Osteoblast (primary cell): ENCODE data around the gene BPTF. TPM values are rescaled to one million over a fixed set of nuclear protein-coding genes. Genes with fewer than 3 reads are reported as not detected.

Source experiments
- DNase-seq: peaks from one replicate; pipeline ENCODE4 v3.0.0; 2011; ENCODE audit warnings: low spot score, mixed read lengths; ENCODE audit not compliant: insufficient read length; ENCODE audit errors: missing footprints
- H2AFZ ChIP-seq: 2 replicates; pipeline ENCODE4 v1.6.0; 2011; ENCODE audit warnings: mild to moderate bottlenecking, low read length
- H3K27ac ChIP-seq: 2 replicates; pipeline ENCODE4 v1.5.1; 2011; ENCODE audit warnings: mild to moderate bottlenecking, low read depth, low read length, moderate library complexity
- H3K27me3 ChIP-seq: 2 replicates; pipeline ENCODE4 v1.6.0; 2012; ENCODE audit warnings: mild to moderate bottlenecking, control low read depth, inconsistent platforms, low read length, moderate library complexity; ENCODE audit not compliant: insufficient read depth
- H3K36me3 ChIP-seq: 2 replicates; pipeline ENCODE4 v1.5.1; 2011; ENCODE audit warnings: mild to moderate bottlenecking, low read length, control low read depth, moderate library complexity; ENCODE audit not compliant: insufficient read depth
- H3K4me1 ChIP-seq: 2 replicates; pipeline ENCODE4 v1.5.1; 2011; ENCODE audit warnings: mild to moderate bottlenecking, low read length, control low read depth, moderate library complexity; ENCODE audit not compliant: insufficient read depth
- H3K4me2 ChIP-seq: 2 replicates; pipeline ENCODE4 v1.6.0; 2011; ENCODE audit warnings: mild to moderate bottlenecking, low read length; ENCODE audit not compliant: insufficient read depth
- H3K4me3 ChIP-seq: fragments of 200-600 bp; sonication (generic); 3 replicates; pipeline ENCODE4 v1.5.1; 2012; ENCODE audit warnings: mild to moderate bottlenecking, low read length, inconsistent platforms; ENCODE audit not compliant: insufficient read depth
- H3K79me2 ChIP-seq: 2 replicates; pipeline ENCODE4 v1.6.0; 2012; ENCODE audit warnings: mild to moderate bottlenecking, low read length, control low read depth, inconsistent platforms; ENCODE audit not compliant: insufficient read depth
- H3K9me3 ChIP-seq: 2 replicates; pipeline ENCODE4 v1.5.1; 2011; ENCODE audit warnings: low read depth, low read length, control low read depth
- H4K20me1 ChIP-seq: 2 replicates; pipeline ENCODE4 v1.6.0; 2012; ENCODE audit warnings: mild to moderate bottlenecking, low read length, control low read depth; ENCODE audit not compliant: insufficient read depth
- total RNA-seq: library from RNA; depleted of rRNA; stranded (reverse); fragments of >200 nt; gene quantifications from 2 replicates; pipeline ENCODE4 v1.2.3, GENCODE V29; 2012
- TF ChIP-seq, protein P1 (sequence below): IDR thresholded peaks from 2 replicates; pipeline ENCODE4 v1.5.1; 2011; ENCODE audit warnings: mild to moderate bottlenecking, low read depth, low read length, moderate library complexity; ENCODE audit errors: extremely low read depth

BPTF gene
- total RNA-seq, 1 donor, result 59.7 TPM

DNA sequence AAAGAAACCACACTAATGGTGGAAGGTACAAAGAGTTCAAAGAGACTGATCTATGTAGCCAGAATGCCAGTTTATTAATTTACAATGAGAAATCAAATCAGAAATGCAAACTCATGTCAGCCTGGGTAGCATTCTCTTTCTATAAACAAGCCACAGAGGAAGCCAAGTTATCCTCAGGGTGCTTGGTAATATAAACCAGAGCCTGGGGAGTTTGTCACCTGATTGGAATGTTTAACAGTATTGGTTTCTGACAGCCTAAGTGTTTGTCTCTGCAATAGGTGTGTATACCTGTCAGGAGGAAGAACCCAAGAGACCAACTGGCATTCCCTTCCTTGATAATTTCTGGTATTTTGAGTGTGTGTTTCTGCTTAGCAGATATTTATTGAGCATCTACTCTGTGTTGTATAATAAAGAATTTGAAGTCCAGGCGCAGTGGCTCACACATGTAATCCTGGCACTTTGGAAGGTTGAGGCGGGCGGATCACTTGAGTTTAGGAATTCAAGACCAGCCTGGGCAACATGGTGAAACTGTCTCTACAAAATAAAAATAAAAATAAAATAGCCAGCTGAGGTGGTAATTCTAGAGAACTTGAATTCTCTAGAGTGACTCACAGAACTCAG is 174.1 kb downstream of the BPTF start:
- peaks cover 6% of the 10 kb centered on the region for H4K20me1 ChIP-seq
- H3K27ac ChIP-seq, result no peak overlapping the region
- no peaks in the 10 kb centered on the region for H3K79me2 ChIP-seq
- H3K4me1 ChIP-seq, result peaks cover 11% of the 10 kb centered on the region
- H3K9me3 ChIP-seq, result no peaks in the 10 kb centered on the region
- H3K36me3 ChIP-seq, result no peaks in the 10 kb centered on the region
- no peak for DNase-seq
- no peak overlapping the region for H2AFZ ChIP-seq
- H3K4me2 ChIP-seq, result no peak overlapping the region
- TF ChIP-seq, protein P1, sequence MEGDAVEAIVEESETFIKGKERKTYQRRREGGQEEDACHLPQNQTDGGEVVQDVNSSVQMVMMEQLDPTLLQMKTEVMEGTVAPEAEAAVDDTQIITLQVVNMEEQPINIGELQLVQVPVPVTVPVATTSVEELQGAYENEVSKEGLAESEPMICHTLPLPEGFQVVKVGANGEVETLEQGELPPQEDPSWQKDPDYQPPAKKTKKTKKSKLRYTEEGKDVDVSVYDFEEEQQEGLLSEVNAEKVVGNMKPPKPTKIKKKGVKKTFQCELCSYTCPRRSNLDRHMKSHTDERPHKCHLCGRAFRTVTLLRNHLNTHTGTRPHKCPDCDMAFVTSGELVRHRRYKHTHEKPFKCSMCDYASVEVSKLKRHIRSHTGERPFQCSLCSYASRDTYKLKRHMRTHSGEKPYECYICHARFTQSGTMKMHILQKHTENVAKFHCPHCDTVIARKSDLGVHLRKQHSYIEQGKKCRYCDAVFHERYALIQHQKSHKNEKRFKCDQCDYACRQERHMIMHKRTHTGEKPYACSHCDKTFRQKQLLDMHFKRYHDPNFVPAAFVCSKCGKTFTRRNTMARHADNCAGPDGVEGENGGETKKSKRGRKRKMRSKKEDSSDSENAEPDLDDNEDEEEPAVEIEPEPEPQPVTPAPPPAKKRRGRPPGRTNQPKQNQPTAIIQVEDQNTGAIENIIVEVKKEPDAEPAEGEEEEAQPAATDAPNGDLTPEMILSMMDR, result no peak
- no peaks in the 10 kb centered on the region for H3K27me3 ChIP-seq
- H3K4me3 ChIP-seq, result no peak overlapping the region

DNA sequence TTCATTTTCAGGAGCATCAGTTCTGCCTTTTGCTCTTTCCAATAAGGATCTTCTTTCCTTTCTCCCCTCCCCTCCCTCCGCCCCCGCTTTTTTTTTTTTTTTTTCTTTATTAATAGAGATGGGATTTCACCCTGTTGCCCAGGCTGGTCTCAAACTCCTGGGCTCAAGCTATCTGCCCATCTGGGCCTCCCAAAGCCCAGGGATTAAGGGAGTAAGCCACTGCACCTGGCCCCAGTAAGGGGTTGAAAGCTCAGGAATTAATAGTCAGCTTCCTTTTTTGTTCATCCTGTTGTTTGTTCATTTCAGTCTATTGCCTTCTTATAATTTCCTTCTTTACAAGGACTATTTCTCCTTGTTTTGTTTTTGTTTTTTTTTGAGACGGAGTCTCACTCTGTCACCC is 178.9 kb downstream of the BPTF start:
- Histone ChIP-seq H3K4me2 (no peak overlapping the region), H3K4me3 (no peak overlapping the region), H2AFZ (no peak overlapping the region), H3K9me3 (no peaks in the 10 kb centered on the region), H3K27me3 (no peaks in the 10 kb centered on the region), H3K4me1 (no peaks in the 10 kb centered on the region), H3K27ac (no peak overlapping the region), H4K20me1 (no peaks in the 10 kb centered on the region), H3K36me3 (no peaks in the 10 kb centered on the region), H3K79me2 (no peaks in the 10 kb centered on the region)
- TF ChIP-seq, protein P1, result no peak
- DNase-seq, result no peak

DNA sequence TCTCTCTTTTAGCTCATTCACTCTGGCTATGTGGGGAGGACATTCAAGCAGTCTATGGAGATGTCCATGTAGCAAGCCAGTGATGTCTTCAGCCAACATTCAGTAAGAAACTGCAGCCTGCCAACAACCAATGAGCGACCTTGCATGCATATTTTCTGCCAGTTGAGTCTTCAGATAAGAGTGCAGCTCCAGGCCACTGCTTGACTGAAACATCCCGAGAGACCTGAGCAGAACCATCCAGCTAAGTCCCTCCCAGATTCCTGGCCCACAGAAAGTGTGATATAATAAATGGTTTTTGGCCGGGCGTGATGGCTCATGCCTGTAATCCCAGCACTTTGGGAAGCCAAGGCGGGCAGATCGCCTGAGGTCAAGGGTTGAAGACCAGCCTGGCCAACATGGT is 181.5 kb downstream of the BPTF start:
- H3K27ac ChIP-seq, result no peak overlapping the region
- no peaks in the 10 kb centered on the region for H4K20me1 ChIP-seq
- no peak overlapping the region for H2AFZ ChIP-seq
- DNase-seq, result peak; percentile 77
- no peak overlapping the region for H3K4me3 ChIP-seq
- TF ChIP-seq, protein P1, result no peak
- no peaks in the 10 kb centered on the region for H3K4me1 ChIP-seq
- H3K36me3 ChIP-seq, result no peaks in the 10 kb centered on the region
- H3K79me2 ChIP-seq, result no peaks in the 10 kb centered on the region
- H3K27me3 ChIP-seq, result no peaks in the 10 kb centered on the region
- no peak overlapping the region for H3K4me2 ChIP-seq
- H3K9me3 ChIP-seq, result no peaks in the 10 kb centered on the region

- TF ChIP-seq, protein P1, result peak; percentile 69
- Histone ChIP-seq H3K27ac (no peak overlapping the region), H3K79me2 (no peaks in the 10 kb centered on the region), H3K4me3 (peak overlapping the region; percentile 6), H3K4me1 (no peaks in the 10 kb centered on the region), H4K20me1 (no peaks in the 10 kb centered on the region), H3K4me2 (peak overlapping the region; percentile 81), H3K36me3 (no peaks in the 10 kb centered on the region), H3K27me3 (peaks cover 8% of the 10 kb centered on the region), H3K9me3 (no peaks in the 10 kb centered on the region), H2AFZ (peak overlapping the region; percentile 35)
- DNase-seq, result no peak
Measured at GRCh38 chr17:68011199-68011665, 185.9 kb downstream of the BPTF start.
